Memory B cell (primary cell): ENCODE results near the gene CDON.

Experiments used
- ATAC-seq: fragments of 150-1000 bp; cut with Tn5 transposase; 2 replicates; pipeline ENCODE4 v1.10.0; 2021; ENCODE audit warnings: low read depth, mild to moderate bottlenecking, moderate library complexity
- DNase-seq, 2 donors: peaks; one replicate each; pipeline ENCODE4 v3.0.0; 2022; ENCODE audit warnings: low spot score in 2 of 2
- H3K27ac Mint-ChIP-seq: one replicate; pipeline ENCODE4 v1.8.0; 2022; ENCODE audit warnings: mild to moderate bottlenecking, moderate library complexity, mixed read lengths
- H3K27me3 Mint-ChIP-seq: one replicate; pipeline ENCODE4 v1.8.0; 2022; ENCODE audit warnings: mixed read lengths
- H3K36me3 Mint-ChIP-seq: one replicate; pipeline ENCODE4 v1.8.0; 2022; ENCODE audit warnings: mild to moderate bottlenecking, mixed read lengths
- H3K4me1 Mint-ChIP-seq: one replicate; pipeline ENCODE4 v1.8.0; 2022; ENCODE audit warnings: mixed read lengths
- H3K4me3 Mint-ChIP-seq: one replicate; pipeline ENCODE4 v1.8.0; 2022; ENCODE audit warnings: mild to moderate bottlenecking, moderate library complexity, mixed read lengths
- H3K9me3 Mint-ChIP-seq: one replicate; pipeline ENCODE4 v1.8.0; 2022; ENCODE audit warnings: mixed read lengths

Gene CDON

DNA sequence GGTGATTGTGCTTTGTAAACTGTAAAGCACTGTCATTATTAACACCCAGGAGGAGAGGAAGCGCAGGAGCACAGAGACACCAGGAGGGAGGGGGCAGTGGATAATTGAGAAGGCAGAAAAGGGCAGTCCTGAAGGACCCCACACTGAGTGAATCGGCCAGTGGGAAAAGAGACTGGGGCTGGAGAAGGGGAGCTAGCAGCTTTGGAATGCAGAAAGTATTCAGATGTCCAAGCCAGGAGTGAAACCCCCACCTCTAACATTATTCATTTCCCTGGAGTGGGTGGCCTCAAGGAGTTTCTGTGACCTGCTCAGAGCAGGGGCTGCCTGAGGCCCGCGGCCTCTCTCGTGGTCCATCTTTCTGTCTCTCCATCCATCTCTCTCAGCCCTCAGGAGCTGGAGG lies 38.0 kb upstream of the CDON start:
- Mint-ChIP-seq H3K36me3 (no peaks in the 10 kb centered on the region), H3K4me1 (no peaks in the 10 kb centered on the region)
- ATAC-seq, result no peak

DNA sequence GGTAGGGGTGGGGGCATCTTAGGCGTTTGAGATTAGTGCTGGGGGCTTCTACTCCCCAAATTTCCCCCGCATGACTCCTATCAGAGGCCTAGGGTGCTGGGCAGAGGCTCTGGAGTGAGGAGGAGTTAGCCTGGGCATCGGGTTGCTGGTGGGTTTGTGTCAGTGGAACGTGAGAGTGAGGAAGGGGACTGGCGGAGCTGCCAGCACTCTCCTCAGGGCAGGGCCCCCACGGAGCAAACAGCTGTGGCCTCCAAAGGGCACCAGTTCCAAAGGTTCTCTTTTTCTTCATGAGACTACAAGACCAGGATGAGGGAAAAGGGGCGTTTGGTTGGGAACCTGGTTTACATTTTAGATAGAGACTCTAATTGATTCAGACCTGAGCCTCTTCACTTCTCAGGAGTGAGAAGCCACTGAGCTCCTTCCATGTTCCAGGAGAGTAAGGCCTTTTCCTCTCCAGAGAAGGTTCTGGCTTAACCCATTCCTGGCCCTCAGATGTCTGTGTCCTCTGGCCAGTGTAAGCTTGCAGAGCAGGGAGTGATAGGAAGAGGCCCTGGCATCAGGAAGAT lies 35.6 kb upstream of the CDON start:
- H3K36me3 Mint-ChIP-seq, result no peaks in the 10 kb centered on the region
- no peak overlapping the region for H3K27ac Mint-ChIP-seq
- H3K4me1 Mint-ChIP-seq, result no peaks in the 10 kb centered on the region
- no peak for ATAC-seq
- no peak for DNase-seq
- H3K27me3 Mint-ChIP-seq, result peaks cover 21% of the 10 kb centered on the region
- no peaks in the 10 kb centered on the region for H3K9me3 Mint-ChIP-seq
- H3K4me3 Mint-ChIP-seq, result no peak overlapping the region

More for the DNA sequence above, 38.0 kb upstream of the CDON start:
- Mint-ChIP-seq H3K9me3 (no peaks in the 10 kb centered on the region), H3K27me3 (peaks cover 20% of the 10 kb centered on the region), H3K4me3 (no peak overlapping the region), H3K27ac (no peak overlapping the region)
- no peak for DNase-seq

DNA sequence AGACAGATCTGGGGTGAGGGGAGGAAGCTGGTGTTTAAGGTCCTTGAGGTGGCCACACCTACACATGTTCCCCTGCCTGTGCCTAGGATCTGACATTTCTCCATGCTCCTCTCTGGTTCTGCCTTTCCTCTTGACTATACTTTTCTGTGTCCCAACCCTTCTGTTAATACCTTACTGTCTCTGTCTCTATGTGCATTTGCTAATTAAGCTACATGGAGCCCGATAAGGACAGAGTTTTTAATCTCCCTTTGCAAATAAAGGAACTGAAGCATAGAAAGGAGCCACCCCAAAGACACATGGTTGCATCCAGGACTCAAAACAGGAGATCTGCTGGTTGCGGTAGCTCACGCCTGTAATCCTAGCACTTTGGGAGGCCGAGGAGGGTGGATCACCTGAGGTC lies 33.1 kb upstream of the CDON start:
- Mint-ChIP-seq H3K27me3 (peaks cover 16% of the 10 kb centered on the region), H3K36me3 (no peaks in the 10 kb centered on the region), H3K9me3 (no peaks in the 10 kb centered on the region), H3K27ac (no peak overlapping the region), H3K4me1 (no peaks in the 10 kb centered on the region), H3K4me3 (no peak overlapping the region)
- no peak for DNase-seq
- ATAC-seq, result no peak

- no peak overlapping the region for H3K27ac Mint-ChIP-seq
- H3K9me3 Mint-ChIP-seq, result no peaks in the 10 kb centered on the region
- DNase-seq, result no peak
- no peaks in the 10 kb centered on the region for H3K4me1 Mint-ChIP-seq
- no peak overlapping the region for H3K4me3 Mint-ChIP-seq
- no peaks in the 10 kb centered on the region for H3K36me3 Mint-ChIP-seq
- no peaks in the 10 kb centered on the region for H3K27me3 Mint-ChIP-seq
- ATAC-seq, result no peak
Measured at GRCh38 chr11:126090452-126090851, 27.8 kb upstream of the CDON start.

- Mint-ChIP-seq H3K4me3 (no peak overlapping the region), H3K36me3 (no peaks in the 10 kb centered on the region), H3K27ac (no peak overlapping the region), H3K27me3 (no peaks in the 10 kb centered on the region), H3K4me1 (no peaks in the 10 kb centered on the region), H3K9me3 (no peaks in the 10 kb centered on the region)
- ATAC-seq, result no peak
- no peak for DNase-seq
Measured at GRCh38 chr11:126088999-126089398, 26.3 kb upstream of the CDON start.

- Mint-ChIP-seq H3K4me3 (no peak overlapping the region), H3K27me3 (peaks cover 9% of the 10 kb centered on the region), H3K4me1 (no peaks in the 10 kb centered on the region), H3K36me3 (no peaks in the 10 kb centered on the region), H3K9me3 (no peaks in the 10 kb centered on the region), H3K27ac (no peak overlapping the region)
- ATAC-seq (no peak), DNase-seq (no peak)
Measured at GRCh38 chr11:126086248-126086647, 23.6 kb upstream of the CDON start.

GRCh38 chr11:126084608-126084912 lies 21.9 kb upstream of the CDON start:
- Mint-ChIP-seq H3K27me3 (peaks cover 12% of the 10 kb centered on the region), H3K4me3 (no peak overlapping the region), H3K9me3 (no peaks in the 10 kb centered on the region), H3K4me1 (no peaks in the 10 kb centered on the region), H3K27ac (no peak overlapping the region), H3K36me3 (no peaks in the 10 kb centered on the region)
- ATAC-seq (no peak), DNase-seq (no peak)

DNA sequence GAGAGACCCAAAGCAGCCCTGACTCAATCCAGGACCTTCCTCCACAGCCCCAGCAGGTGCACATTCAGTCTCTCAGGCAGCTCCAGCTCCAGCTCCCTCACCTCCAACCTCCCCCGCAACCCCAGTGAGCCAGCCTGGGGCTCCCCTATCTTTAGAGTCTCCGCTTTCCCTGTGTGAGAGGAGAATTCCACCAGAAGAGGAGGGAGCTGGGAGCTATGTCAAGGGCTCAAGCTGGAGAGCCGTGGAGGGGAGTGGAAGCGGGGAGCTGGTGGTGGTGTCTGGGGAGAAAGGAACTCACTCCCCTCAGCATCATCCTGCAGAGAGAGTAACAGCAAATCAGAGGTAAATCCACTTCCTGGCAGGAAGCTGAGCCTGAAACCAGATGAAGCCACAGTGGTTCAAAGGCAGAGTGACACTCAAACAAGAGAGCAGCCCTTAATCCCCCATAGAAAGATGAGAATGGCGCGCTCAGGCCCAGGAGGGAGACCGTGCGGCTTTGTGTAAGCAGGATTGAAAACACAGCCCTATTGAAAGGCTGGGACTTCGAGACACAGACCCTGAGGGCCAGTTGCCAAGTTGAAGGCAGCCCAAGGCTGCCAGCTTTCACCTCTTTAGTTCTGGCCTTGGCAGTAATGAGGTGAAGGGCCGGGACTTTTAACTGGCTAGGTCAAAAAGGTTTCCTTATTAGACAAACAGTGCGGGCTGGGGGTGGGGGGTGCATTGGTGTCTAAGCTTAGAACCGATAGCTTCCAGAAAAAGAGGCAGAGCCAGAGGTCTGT lies 21.4 kb upstream of the CDON start:
- H3K27me3 Mint-ChIP-seq, result peaks cover 12% of the 10 kb centered on the region
- H3K36me3 Mint-ChIP-seq, result no peaks in the 10 kb centered on the region
- no peaks in the 10 kb centered on the region for H3K9me3 Mint-ChIP-seq
- ATAC-seq, result no peak
- no peak for DNase-seq
- H3K4me1 Mint-ChIP-seq, result no peaks in the 10 kb centered on the region
- H3K27ac Mint-ChIP-seq, result no peak overlapping the region
- no peak overlapping the region for H3K4me3 Mint-ChIP-seq

DNA sequence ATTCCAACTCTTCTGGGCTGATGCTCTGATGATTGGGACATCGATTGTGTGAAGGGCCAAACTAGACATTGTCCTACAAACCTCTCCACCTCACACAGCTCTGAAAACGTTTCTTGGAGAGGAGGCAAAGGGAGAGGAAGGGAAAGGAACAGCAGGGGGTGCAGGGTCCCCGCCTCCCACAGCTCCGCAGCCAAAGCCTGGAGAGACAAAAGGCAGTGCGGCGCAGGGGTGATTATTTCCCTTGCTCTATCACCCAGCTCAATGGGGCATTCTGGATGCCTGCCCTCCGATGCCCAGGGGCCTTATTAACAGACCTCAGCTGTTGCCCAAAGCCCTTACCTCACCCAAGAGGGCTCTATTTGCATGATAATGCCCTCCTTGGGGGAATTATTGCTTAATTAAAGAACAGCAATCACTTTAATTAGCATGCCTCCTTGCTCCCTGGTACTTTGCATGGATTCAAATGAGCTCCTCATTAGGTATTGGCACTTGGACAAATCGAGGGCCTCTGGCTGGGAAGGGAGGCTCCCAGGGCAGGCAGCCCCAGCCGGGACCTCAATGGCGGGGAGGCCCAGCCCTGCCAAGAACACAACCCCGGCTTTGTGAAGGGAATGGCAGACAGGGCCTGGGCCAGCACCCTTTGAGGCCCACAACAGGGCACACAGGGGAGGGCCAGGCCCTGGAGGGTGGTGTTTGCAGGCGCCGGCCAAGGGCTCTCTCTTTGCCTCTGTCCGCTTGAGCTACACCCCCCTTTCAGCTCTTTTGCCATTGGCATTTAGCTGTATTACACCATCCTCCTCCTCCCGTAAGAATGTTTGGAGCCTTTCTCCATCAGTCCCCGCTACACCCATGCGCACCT lies 19.8 kb upstream of the CDON start:
- Mint-ChIP-seq H3K4me1 (no peaks in the 10 kb centered on the region), H3K9me3 (no peaks in the 10 kb centered on the region), H3K27me3 (peaks cover 12% of the 10 kb centered on the region), H3K27ac (no peak overlapping the region), H3K4me3 (no peak overlapping the region), H3K36me3 (no peaks in the 10 kb centered on the region)
- DNase-seq (no peak), ATAC-seq (no peak)

DNA sequence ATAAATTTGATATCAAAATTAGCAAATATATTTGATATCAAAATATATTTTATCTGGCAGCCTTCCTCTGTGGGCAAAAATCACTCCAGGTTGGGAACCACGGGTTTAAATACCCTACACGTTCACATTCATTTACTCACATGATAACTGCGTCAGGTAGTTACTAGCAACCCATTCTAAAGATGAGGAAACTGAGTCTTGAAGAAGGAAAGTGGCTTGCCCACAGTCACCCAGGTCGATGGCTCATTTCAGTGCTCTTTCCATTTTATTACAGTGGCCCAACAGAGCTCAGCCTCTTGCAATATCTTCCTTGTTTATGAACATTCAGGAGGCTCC lies 19.2 kb upstream of the CDON start:
- no peaks in the 10 kb centered on the region for H3K4me1 Mint-ChIP-seq
- peaks cover 12% of the 10 kb centered on the region for H3K27me3 Mint-ChIP-seq
- no peak overlapping the region for H3K27ac Mint-ChIP-seq
- no peak for DNase-seq
- ATAC-seq, result no peak
- H3K9me3 Mint-ChIP-seq, result no peaks in the 10 kb centered on the region
- H3K4me3 Mint-ChIP-seq, result no peak overlapping the region
- H3K36me3 Mint-ChIP-seq, result no peaks in the 10 kb centered on the region

DNA sequence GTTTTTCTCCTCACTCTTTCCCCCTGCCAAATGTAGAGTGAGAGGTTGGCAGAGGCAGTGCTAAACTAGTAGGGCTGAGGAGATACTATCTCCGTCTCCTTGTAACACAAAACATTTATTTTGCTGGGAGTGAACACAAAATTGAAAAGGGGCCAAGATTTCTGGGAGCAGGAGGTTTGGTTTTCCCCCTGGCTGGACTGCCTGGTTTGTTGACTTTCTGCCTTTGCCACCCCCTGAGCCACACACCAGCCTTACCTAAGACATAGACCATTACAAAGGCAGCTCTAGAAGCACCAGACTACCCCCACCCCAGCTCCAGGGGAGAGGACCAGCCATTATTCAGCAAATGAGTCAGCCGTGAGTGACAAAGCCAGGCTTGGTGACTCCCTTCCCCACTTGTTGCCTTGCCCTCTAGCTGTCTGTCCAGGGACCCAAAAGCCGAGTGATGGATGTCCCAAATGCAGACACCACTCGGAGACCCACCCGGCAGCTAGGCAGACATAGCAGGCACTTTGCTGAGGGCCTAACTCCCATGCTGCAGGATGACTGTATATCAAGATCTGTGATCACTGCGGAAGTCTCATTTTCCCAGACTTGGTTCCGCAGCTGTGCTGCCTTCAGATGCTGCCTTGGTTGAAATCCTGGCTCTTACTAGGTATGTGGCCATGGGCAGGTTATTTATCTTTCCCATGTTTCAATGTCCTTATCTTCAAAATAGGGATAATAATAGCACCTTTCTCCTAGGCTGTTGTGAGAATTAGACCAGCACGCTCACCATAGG lies 17.7 kb upstream of the CDON start:
- Mint-ChIP-seq H3K4me3 (no peak overlapping the region), H3K4me1 (no peaks in the 10 kb centered on the region), H3K9me3 (no peaks in the 10 kb centered on the region), H3K27me3 (peaks cover 16% of the 10 kb centered on the region), H3K36me3 (no peaks in the 10 kb centered on the region), H3K27ac (no peak overlapping the region)
- DNase-seq, result no peak
- ATAC-seq, result no peak

DNA sequence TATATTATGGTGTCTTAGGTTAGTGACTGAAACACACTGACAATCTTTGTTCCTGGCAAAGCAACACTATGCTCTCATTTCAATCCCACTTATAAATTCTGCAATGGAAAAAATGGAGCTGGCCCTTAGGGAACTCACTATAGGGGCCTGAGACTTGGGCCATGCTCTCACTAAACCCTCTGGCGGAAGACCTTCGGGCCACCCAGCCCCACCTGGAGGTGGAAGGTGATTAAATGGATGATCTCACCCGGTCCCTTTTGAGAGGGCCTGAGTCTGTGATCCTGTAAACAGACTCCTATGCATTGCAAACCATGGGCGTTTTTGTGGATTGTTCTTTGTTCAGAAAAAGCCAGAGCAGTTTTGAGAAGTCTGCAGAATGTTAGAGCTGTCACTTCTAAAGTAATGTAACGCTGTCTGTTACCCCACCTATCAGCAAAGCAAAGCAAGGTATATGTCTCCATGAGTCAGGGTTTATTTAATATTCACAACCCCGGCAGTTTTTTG lies 17.0 kb upstream of the CDON start:
- no peaks in the 10 kb centered on the region for H3K36me3 Mint-ChIP-seq
- ATAC-seq, result no peak
- H3K27me3 Mint-ChIP-seq, result peaks cover 17% of the 10 kb centered on the region
- H3K4me3 Mint-ChIP-seq, result no peak overlapping the region
- H3K9me3 Mint-ChIP-seq, result peaks cover 1% of the 10 kb centered on the region
- no peak overlapping the region for H3K27ac Mint-ChIP-seq
- no peak for DNase-seq
- no peaks in the 10 kb centered on the region for H3K4me1 Mint-ChIP-seq

DNA sequence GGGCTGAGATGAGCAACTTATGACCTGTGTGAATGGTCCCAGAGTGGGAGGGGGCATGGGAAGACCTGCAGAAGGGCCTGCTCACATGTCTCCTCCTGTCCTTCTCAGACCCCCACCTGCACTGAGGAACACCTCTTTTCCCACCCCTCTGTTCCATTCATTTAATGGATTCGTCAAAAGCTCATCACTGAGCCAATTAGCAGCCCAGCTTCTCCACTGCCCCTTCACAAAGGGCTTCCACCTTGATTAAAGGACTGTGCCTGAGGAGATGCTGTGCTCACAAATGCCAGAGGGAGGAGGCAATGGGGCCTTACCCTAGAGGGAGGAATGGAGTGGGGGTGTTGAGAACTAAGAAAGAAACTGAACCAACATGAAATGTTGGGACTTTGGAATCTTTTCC lies 14.0 kb upstream of the CDON start:
- Mint-ChIP-seq H3K4me3 (no peak overlapping the region), H3K4me1 (no peaks in the 10 kb centered on the region), H3K27ac (no peak overlapping the region), H3K36me3 (no peaks in the 10 kb centered on the region), H3K9me3 (peaks cover 1% of the 10 kb centered on the region), H3K27me3 (peaks cover 9% of the 10 kb centered on the region)
- ATAC-seq (no peak), DNase-seq (no peak)
